OCI-LY7 (cell line): ENCODE results near the gene NUDT3. TPM values are rescaled to one million over a fixed set of nuclear protein-coding genes. Genes with fewer than 3 reads are reported as not detected.

Source experiments
- BruUV-seq: library from RNA; stranded (reverse); fragments of 400-500 nt; replicated peaks from 2 replicates; lab custom pipeline; 2021; lab: Mats Ljungman, UMichigan
- CTCF ChIA-PET: fragments of 300-600 bp; sonication (Branson Sonifier 250); formaldehyde crosslinking; loops from one replicate; lab custom pipeline; 2022; ENCODE audit warnings: antibody characterized with exemption; ENCODE audit not compliant: unreplicated experiment; lab: Charles Lee
- POLR2A ChIA-PET: fragments of 300-600 bp; sonication (Branson Sonifier 250); formaldehyde crosslinking; loops from one replicate; lab custom pipeline; 2022; ENCODE audit warnings: antibody characterized with exemption; lab: Charles Lee
- DNase-seq: peaks from one replicate; pipeline ENCODE4 v3.0.0-alpha.2; 2015; ENCODE audit warnings: low spot score
- H2AFZ ChIP-seq: fragments of 200-600 bp; sonication (generic), shearing (Covaris generic); 2 replicates; pipeline ENCODE4 v1.6.1; 2014; ENCODE audit warnings: mild to moderate bottlenecking, antibody characterized with exemption, low read length, moderate library complexity
- H3K27ac ChIP-seq: fragments of 200-600 bp; sonication (generic); 2 replicates; pipeline ENCODE4 v1.5.1; 2014; ENCODE audit warnings: mixed run types, low read depth, mild to moderate bottlenecking, moderate library complexity, low read length, inconsistent platforms; ENCODE audit not compliant: poor library complexity, severe bottlenecking
- H3K36me3 ChIP-seq: fragments of 200-600 bp; sonication (generic); 2 replicates; pipeline ENCODE4 v1.6.1; 2014; ENCODE audit warnings: mild to moderate bottlenecking, antibody characterized with exemption, low read length, moderate library complexity, mixed read lengths; ENCODE audit not compliant: insufficient read depth
- H3K4me1 ChIP-seq: fragments of 200-600 bp; sonication (generic); 2 replicates; pipeline ENCODE4 v1.5.1; 2014; ENCODE audit warnings: mild to moderate bottlenecking, low read length; ENCODE audit not compliant: insufficient read depth, poor library complexity, severe bottlenecking
- H3K4me2 ChIP-seq: fragments of 200-600 bp; sonication (generic); 2 replicates; pipeline ENCODE4 v1.6.1; 2014; ENCODE audit warnings: mild to moderate bottlenecking, low read length
- H3K4me3 ChIP-seq: fragments of 200-600 bp; sonication (generic); 2 replicates; pipeline ENCODE4 v1.5.1; 2014; ENCODE audit warnings: mild to moderate bottlenecking, low read depth, low read length; ENCODE audit not compliant: poor library complexity, severe bottlenecking
- H3K79me2 ChIP-seq: fragments of 200-600 bp; sonication (generic); 2 replicates; pipeline ENCODE4 v1.6.1; 2016; ENCODE audit warnings: low read depth, mild to moderate bottlenecking, low read length, moderate library complexity, mixed read lengths; ENCODE audit not compliant: insufficient read depth
- H3K9me2 ChIP-seq: fragments of 200-600 bp; sonication (generic); 2 replicates; pipeline ENCODE4 v1.6.1; 2016; ENCODE audit warnings: mild to moderate bottlenecking, low read length, mixed read lengths; ENCODE audit not compliant: insufficient read depth
- H3K9me3 ChIP-seq: fragments of 200-600 bp; sonication (generic); 2 replicates; pipeline ENCODE4 v1.6.1; 2014; ENCODE audit warnings: mild to moderate bottlenecking, mixed run types, low read length, mixed read lengths
- H4K20me1 ChIP-seq: fragments of 200-600 bp; sonication (generic); 2 replicates; pipeline ENCODE4 v1.6.1; 2014; ENCODE audit warnings: mild to moderate bottlenecking, antibody characterized with exemption, low read length, moderate library complexity, mixed read lengths; ENCODE audit not compliant: insufficient read depth
- EZH2phosphoT487 ChIP-seq: fragments of 200-600 bp; sonication (generic); IDR thresholded peaks from 2 replicates; pipeline ENCODE4 v1.6.1; 2018; ENCODE audit warnings: low read depth, borderline replicate concordance, mild to moderate bottlenecking, mixed run types, antibody characterized with exemption, low read length, moderate library complexity, mixed read lengths
- intact Hi-C: fragments of 100-400 bp; cut with micrococcal nuclease; formaldehyde crosslinking; loops from one replicate; pipeline ENCODE4 v1.10.0; 2022; ENCODE audit not compliant: unreplicated experiment
- total RNA-seq, 2 experiments: library from RNA; depleted of rRNA in 1 of 2; stranded (reverse); fragments of >200 nt in 1 of 2; shearing (Covaris generic) in 1 of 2; gene quantifications; 2 replicates each; pipeline ENCODE4 v1.2.3, GENCODE V29; 2014 to 2022
- TF ChIP-seq, protein P1 (sequence below): fragments of 200-600 bp; sonication (generic); conservative IDR thresholded peaks from 2 replicates; pipeline ENCODE4 v1.5.1; 2014; ENCODE audit warnings: mild to moderate bottlenecking, antibody characterized with exemption, low read length, moderate library complexity, mixed read lengths

NUDT3 gene
- total RNA-seq, 2 experiments from 2014 or later: 30.7 to 43.0 TPM

DNA sequence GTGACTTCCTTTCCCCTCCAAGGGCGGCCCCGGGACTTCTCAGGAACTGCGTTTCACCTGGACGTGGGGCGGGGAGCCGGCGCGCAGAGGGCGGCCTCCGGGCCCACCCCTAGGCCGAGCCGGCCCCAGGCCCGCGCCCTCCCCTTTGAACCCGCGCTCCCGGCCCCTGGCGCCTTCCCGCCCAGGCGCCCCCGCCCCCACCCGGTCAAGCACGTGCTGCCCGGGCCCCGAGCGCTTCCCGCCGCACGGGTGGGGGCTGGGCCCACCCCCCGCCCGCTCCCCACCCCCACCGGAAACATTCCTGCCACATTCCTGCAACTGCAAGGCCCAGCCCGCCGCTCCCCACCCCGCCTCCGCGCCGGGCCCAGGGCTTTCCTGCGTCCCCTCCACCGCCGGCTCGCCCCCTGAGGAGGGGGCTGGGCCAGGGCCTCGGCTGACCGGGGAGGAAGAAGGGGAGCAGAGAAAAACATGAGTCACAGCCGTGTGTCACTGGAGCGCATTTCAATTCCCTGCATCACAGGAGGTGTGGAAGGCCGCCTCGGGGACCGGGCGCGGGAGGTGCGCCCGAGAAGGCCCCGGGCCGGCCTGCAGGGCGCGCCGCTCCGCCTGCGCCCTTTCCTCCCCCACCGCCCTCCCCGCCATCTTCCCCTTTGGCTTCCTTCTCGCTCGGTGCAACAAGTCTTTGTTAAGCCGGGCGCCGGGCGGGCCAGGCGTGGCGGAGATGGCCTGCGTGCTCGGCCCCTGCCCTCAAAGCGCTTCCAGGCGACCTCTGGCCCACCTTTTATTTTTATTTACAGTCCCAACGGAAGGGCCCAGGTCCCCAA is 156.9 kb downstream of the NUDT3 start:
- DNase-seq: peak; percentile 73
- Histone ChIP-seq H3K9me3 (no peaks in the 10 kb centered on the region), H4K20me1 (peaks cover 22% of the 10 kb centered on the region), H2AFZ (no peak overlapping the region), H3K4me2 (peak overlapping the region; percentile 99), H3K36me3 (peaks cover 31% of the 10 kb centered on the region), H3K9me2 (no peaks in the 10 kb centered on the region), H3K27ac (peak overlapping the region; percentile 84), H3K79me2 (peaks cover 40% of the 10 kb centered on the region), H3K4me3 (peak overlapping the region; percentile 82), H3K4me1 (peaks cover 34% of the 10 kb centered on the region)
- ChIA-PET POLR2A (interaction anchor here (1.4 kb wide), 1 partner anchor 8 kb away, joined by 3 read pairs; no protein-coding TSS in a partner anchor), CTCF (no interaction called here)
- intact Hi-C loops: loop anchor here (2.0 to 10.0 kb wide), 2 partner anchors 39 to 439 kb away; no protein-coding TSS in a partner anchor
- BruUV-seq: no TSS peak
- TF ChIP-seq, protein P1, sequence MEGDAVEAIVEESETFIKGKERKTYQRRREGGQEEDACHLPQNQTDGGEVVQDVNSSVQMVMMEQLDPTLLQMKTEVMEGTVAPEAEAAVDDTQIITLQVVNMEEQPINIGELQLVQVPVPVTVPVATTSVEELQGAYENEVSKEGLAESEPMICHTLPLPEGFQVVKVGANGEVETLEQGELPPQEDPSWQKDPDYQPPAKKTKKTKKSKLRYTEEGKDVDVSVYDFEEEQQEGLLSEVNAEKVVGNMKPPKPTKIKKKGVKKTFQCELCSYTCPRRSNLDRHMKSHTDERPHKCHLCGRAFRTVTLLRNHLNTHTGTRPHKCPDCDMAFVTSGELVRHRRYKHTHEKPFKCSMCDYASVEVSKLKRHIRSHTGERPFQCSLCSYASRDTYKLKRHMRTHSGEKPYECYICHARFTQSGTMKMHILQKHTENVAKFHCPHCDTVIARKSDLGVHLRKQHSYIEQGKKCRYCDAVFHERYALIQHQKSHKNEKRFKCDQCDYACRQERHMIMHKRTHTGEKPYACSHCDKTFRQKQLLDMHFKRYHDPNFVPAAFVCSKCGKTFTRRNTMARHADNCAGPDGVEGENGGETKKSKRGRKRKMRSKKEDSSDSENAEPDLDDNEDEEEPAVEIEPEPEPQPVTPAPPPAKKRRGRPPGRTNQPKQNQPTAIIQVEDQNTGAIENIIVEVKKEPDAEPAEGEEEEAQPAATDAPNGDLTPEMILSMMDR: no peak
- TF ChIP-seq EZH2phosphoT487: no peak

DNA sequence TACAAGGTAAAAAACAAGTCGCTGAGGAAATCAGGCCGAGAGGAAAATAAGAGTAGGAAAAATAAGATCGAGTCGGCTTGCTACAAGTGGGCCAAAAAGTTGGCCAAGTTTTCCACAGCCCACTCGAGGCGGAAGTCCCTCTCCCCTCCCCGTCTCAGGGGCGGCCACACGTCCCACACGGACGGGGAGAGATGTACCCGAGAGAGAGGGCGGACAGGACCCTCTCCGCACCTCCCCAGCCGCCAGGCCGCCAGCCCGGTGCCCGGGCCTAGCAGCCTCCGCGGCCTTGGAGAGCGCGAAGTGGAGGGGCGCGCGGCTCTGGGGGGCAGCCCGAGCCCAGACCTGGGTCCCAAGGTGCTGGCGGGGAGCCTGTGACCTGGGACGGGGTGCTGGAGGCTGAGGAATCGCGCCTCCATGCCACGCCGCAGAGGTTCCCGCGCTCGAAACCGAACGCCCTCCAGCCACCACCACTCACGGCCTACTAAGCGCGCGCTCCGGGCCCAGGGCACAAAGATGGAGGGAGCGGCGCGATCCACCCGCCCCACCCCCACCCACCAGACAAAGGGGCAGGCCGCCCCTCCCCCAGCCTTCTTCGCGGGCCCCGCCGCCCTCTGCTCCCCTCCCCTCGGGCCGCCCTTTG is 157.7 kb downstream of the NUDT3 start:
- ChIA-PET CTCF (no interaction called here), POLR2A (no interaction called here)
- no peak for DNase-seq
- Histone ChIP-seq H4K20me1 (peaks cover 15% of the 10 kb centered on the region), H3K4me2 (peak overlapping the region; percentile 99; the same call in 1 of the 2 replicates), H3K36me3 (peaks cover 23% of the 10 kb centered on the region), H3K4me1 (peaks cover 27% of the 10 kb centered on the region), H2AFZ (no peak overlapping the region), H3K9me3 (no peaks in the 10 kb centered on the region), H3K27ac (no peak overlapping the region), H3K79me2 (peaks cover 32% of the 10 kb centered on the region), H3K9me2 (no peaks in the 10 kb centered on the region), H3K4me3 (peak overlapping the region; percentile 82)
- no TSS peak for BruUV-seq
- intact Hi-C loops: loop anchor here (10.0 kb wide), 1 partner anchor 440 kb away; no protein-coding TSS in a partner anchor
- TF ChIP-seq, protein P1: no peak
- TF ChIP-seq EZH2phosphoT487: no peak
